Measurements from ENCODE around the gene STX5.
"Not testable (repeated sequence)": the region's sequence is repeated elsewhere in the genome, so short reads cannot be mapped to it uniquely, and the experiment has no call there.

The STX5 gene

DNA sequence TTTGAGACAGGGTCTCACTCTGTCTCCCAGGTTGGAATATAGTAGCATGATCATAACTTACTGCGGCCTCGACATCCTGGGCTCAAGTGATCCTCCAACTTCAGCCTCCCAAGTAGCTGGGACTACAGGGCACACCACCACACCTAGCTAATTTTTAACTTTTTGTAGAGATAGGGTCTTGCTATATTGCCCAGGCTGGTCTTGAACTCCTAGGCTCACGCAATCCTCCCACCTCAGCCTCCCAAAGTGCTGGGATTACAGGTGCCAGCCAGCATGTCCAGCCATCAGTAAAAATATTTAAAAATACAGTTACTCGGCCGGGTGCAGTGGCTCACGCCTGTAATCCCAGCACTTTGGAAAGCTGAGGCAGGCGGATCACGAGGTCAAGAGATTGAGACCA is 3.7 kb downstream of the STX5 start:
- DNase-seq, result not testable (repeated sequence)

DNA sequence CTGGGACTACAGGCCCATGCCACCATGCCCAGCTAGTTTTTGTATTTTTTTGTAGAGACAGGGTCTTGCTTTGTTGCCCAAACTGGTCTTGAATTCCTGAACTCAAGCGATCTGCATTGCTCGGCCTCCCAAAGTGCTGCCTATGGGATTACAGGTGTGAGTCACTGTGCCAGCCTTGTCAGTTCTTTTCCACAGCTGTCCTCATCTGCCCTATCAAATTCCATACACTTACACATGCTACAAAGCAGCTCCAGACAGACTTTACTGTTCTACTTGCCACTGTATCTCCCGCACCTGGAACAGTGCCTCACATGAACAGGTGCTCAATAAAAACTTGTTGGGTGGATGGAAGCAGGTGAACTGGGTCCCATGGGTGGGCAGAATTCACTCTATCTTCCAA is 8.2 kb downstream of the STX5 start:
- DNase-seq, result no peak

DNA sequence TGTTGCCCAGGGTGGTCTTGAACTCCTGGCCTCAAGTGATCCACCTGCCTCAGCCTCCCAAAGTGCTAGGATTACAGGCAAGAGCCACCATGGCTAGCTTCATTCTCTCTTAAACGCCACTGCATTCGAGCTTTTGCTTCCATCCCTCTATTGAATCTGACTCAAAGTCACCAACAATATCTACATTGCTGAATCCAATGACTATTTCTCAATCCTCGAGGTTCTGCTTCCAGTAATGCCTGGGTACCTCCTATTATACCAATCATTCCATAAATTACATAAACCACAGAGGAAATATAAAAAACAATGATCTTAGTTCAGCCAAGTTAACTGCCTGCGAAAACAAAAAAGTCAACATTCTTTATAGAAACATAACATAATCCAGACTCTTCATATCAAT is 14.7 kb downstream of the STX5 start:
- no peak for DNase-seq

DNA sequence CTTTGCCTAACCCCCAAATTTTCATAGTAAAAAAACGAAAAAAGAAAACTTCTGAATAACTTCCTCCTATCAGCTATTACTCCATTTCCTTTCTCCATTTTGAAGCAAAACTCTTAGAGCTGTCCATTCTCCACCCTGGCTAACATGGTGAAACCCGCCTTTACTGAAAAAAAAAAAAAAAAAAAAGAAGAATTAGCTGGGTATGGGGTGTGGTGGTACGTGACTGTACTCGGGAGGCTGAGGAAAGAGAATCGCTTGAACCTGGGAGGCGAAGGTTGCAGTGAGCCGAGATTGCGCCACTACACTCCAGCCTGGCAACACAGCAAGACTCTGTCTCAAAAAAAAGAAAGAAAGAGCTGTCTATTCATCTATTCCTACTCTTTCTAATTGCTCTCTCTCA is 15.3 kb downstream of the STX5 start:
- no peak for DNase-seq

DNA sequence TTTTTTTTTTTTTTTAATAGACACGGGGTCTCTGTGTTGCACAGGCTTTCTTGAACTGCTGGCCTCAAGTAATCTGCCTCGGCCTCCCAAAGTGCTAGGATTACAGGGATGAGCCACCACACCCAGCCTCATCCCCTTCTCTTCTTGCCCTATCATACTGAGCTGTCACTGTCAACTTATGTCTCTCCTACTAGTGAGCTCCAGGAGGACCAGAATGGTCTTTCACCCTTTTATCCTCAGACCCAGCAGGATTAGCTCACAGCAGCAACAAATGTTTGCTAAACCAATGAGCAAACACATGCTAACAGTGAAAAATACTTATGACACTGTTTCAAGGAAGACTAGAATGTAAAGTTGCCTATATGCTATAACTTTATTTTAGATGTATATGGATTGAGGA is 20.2 kb downstream of the STX5 start:
- DNase-seq, result no peak

DNA sequence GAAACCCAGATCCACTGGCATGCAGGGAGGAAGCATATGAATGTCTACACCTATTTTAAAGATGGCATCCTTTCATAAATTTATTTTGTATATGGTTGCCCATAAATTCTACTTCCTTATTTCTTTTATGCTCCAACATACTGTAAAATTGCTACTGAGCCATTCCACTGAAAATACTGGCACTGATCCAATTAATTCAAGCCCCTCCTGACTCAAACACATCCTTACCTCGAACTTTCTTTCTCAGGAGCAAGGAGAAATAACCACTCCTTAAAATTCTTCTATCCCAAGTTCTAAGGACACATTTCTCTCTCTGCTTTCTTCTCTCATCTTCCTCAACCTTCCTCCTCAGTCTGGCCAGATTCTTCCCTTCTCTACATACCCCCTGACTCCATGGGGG is 21.1 kb downstream of the STX5 start:
- no peak for DNase-seq

DNA sequence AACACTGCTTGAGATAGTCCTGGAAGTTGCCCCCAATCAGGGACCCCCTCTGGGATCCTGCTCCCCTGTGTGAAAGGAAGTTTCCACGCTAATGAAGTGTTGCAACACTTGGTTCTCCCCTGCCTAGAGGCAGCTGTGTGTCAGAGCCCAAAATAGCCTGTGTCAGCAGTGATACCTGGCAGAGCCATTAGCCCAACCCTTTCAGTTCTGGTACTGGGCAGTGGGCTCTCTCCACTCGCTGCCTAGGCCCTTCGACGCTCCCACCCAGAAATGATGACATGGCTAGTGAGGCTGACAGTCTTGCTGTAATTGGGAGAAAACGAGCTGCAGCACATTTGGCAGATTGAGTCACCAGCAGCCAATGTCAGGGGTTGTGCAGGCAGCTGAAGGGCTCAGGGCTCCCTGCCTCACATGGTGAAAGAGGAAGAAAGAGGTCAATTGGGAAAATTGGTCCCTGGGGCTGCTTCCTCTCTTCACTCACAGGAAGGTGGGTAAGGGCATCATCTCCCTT is 25.2 kb downstream of the STX5 start:
- no peak for DNase-seq

DNA sequence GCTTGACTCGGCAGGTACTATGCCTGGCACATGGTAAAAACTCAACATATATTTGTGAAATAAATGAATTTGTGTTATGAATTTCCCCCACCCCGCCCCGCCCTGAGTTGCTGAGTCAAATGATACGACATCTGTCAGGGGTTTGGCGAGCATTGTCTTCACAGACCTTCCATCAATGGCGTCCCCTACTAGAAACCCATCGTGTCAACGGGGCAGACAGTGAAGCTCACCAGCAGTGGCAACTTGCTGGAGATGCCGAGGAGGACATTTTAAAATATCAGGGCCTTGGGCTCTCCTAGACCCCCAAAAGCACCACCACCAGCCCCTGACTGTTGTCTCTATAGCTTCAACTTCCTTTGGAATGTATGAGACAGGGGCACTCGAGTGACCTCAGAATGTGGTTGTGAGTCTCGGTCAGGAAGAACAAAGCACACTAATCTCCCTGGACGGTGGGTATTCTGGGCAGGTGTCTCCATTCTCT is 25.9 kb downstream of the STX5 start:
- no peak for DNase-seq

DNA sequence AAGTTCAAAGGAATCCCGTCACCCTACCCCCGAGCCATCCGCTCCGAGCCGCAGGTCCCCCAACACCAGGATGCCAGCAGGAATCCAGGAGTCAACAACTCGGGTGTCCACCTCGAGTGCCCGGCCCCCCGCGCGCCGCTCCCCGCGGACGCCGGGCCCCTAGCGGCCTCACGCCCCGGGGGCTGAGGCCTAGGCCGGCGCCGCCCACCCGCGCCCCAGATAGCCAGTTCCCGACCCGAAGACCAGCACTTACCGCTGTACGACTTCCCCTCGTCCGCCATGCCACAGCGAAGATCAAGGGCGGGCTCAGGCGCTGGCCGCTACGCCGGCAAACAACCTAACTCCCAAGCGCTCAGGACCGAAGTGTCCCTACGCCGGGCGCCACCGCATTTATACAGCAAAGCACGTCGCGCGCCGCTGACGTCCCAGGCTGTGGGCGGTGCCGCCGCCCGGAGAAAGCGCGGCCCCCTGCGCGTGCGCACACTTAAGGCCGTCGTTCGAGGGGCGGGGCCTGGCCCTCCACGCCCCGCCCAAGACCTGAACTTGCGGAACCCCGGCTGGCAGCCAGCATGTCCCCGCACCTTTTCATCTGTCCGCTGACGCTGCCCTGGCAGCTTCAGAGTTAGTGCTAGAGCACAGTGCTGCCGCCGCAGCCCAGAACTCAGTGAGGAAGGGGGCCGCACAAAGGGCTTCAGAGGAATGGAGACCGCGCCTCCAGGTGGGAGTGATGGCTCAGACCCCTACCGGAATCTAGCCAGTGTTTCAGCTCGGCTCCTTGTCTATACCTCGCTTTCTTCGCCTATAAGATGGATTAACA is 26.6 kb downstream of the STX5 start, which contains the start of gene NXF1:
TSS of gene NXF1 (minus strand) at position 365 of the 817 bp plus-strand sequence. CDS start at position 281, 84 bp downstream.
- DNase-seq, result peak; percentile 91 to 93

DNA sequence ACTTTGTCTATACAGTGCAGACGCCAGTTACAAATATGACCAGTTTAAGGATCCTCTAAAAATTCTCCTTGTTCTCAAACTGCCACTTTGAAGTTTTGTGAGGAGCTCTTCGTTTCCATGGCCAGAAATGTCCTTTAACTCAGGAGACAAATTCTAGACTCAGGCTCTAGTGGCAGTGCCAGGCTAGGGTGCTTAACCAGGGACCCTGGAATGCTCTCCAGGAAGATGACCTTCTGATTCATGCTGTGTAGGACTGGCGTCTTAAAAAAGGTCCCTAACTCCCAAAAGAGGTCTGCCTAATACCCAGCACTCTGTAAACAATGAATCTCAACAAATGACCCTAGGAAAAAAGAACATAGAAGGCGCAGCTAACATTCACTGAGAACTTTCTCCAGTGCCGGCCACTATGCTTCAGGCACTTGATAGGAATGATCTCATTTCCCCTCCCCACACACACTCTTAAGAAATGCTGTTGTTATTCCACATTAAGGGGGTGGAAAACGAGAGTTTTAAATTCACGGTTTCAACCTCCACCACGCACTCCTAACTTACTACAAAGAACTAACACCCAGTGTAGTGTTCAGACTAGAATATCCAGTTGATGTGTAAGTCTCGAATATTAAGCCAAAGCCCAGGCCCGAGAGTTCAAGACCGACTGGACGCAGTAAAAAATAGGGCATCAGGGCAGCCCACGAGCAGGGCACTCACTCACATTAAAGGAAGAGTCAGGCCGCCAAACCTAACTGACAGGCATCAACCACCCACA is 27.4 kb downstream of the STX5 start:
- DNase-seq, result no peak

DNA sequence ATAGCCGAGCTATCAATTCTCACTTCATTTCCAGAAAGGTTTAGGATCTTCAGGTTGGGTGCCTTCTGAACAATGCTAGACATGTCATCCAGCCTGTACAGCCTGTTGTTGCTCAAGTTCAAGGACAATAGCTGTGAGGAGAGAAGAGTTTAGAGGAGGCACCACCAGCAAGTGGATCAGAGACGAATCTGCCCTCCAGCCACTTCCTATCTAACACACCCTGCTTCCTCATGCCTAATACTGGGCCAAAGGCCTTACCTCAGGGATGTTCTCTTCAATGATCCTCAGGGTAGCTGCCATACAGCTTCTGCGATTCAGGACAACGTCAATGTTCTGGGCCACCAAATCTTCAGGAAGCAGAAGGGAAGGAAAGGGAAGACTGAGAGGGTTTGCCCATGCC is 30.8 kb downstream of the STX5 start:
- DNase-seq, result no peak

DNA sequence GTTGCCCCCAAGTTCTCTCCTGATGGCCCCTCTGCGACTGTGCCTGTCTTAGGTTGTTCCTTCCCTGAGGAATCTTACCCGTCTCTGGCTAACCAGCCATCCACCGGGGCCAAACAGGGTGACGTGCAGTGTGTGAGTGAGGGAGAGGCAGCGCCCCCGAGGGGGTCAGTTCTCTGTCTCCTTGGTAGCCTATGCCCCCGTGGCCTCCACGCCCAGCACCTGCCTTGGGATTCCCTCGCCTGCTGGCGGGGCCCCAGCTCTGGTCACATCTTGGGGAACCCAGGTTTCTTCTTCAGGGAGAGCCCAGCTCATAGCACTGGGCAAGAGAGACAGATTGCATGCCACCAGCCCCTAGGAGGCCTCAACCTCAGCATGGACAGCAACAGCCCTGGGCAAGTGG is 32.4 kb downstream of the STX5 start:
- DNase-seq, result no peak

DNA sequence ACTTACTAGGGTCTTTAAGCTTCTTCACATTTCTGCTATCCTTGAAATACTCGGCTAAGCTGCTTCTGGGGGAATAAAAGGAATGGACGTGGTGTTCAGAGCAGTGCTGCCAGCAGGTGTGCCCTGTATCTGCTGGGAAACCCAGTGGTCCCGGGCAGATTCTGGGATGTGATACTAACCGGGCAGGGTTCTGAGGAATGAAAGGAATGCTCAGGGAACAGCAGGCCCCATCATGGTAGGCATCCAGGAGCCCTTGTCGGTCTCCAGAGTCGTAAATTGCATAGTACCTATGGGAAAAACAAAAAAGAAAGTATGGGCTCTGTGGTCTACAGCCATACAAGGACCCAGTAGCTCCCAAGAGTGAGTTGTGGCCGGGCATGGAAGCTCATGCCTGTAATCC is 35.6 kb downstream of the STX5 start:
- no peak for DNase-seq

DNA sequence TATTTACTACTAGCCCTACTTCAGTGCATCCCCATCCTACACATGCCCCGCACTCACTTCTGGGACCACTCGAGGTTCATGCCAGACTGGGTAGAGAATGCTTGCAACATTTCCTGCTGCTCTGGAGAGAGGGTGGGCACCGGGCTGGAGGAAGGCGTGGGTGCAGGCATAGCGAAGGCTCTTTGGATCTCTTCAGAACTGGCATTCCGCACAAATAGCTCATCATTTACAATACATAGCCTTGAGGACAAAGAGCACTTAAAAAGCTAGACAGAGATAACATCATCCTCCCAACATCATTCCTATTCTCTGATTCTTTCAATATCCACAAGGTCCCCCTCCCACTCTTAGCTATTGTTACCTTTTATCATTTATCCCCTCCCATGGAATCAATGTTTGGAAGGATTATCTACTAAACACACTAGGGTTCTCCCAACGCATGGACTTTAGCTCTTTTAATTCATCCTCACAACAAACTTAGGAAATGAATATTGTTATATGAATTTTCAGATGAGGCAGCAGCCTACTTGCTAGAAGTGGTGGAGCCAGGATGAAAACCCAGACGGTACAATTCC is 37.6 kb downstream of the STX5 start:
- no peak for DNase-seq

DNA sequence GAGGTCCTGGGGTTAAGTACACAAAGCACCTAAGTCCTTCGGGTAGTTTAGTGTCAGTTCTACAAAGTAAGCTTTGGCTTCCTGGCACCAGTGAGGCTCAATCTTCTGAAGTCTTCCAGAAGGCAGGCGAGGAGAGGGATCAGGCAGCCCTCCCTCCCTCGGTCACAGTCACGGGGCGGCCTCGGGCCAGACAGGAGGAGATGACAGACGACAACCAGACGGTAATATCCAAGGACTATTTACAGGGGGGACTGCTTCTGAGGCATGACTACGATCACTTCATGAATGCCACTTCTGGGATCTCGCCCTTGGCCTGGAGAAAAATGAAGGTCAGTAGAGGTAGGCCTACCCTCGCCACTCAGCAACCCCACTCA is 39.7 kb downstream of the STX5 start:
- DNase-seq, result no peak

DNA sequence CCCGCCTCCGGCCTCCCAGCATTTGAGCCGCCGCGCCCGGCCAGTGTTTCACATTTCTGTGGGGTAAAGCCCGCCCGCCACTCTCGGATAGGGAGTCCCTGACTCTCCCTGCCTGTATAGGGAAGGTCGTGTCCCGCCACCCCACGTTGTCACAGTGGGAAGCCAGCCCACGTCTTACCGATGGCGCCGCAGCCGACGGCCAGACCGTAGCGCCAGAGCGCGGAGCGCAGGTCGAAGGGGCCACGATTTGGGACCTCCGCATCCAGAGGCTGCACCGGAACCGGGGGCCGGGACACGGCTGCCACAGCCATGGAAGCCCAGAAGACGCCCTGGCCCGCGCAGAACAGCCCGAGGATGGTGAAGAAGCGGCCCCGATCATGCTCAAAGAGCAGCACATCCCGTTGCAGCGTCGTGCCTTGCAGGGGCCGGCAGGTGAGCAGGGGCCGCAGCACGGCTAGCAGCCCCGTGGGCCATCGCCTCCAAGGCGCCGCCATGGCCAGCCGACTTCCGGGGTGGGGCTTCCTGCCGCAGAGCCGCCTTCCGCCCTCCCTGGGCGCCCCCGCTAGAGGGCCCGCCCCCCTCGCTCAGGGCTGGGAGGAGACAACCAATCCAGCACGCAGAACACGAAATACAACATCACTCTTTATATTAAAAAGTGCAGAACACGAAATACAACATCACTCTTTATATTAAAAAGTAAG is 40.2 kb downstream of the STX5 start, which contains the start of gene TMEM223:
TSS of gene TMEM223 (minus strand) at position 506 of the 701 bp plus-strand sequence. CDS start at position 494, 12 bp downstream.
- peak; percentile 81 to 85 for DNase-seq

DNA sequence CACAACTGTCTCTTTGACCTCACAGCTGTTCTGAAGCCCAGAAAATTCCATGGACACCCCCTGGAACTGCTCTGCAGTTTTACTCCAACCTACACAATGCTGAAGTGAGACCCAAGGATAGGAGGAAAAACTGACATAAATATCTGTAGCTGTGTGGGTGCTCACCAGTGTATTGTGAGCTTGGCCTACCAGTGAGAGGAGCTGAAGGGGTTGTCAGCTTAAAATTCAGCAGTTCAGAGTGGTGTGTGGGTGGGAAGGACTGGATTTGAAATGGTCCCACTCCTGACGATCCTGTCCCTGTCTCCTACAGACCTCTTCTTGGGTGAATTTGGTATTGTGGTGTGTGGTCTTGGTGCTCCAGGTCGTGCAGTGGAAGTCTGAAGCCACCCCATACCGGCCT is 42.3 kb downstream of the STX5 start:
- no peak for DNase-seq

DNA sequence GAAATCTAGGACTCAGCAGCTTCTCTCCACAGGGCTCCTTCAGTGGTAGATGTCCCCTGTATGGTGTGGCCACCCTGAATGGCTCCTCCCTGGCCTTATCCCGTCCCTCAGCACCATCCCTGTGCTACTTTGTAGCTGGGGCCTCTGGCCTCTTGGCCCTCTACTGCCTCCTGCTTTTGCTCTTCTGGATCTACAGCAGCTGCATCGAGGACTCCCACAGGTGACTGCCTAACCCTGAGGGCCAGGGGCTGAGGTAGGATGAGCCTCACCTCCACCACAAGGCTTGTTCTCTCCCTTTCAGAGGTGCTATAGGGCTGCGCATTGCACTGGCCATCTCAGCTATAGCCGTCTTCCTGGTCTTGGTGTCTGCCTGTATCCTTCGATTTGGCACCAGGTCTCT is 42.9 kb downstream of the STX5 start:
- no peak for DNase-seq

DNA sequence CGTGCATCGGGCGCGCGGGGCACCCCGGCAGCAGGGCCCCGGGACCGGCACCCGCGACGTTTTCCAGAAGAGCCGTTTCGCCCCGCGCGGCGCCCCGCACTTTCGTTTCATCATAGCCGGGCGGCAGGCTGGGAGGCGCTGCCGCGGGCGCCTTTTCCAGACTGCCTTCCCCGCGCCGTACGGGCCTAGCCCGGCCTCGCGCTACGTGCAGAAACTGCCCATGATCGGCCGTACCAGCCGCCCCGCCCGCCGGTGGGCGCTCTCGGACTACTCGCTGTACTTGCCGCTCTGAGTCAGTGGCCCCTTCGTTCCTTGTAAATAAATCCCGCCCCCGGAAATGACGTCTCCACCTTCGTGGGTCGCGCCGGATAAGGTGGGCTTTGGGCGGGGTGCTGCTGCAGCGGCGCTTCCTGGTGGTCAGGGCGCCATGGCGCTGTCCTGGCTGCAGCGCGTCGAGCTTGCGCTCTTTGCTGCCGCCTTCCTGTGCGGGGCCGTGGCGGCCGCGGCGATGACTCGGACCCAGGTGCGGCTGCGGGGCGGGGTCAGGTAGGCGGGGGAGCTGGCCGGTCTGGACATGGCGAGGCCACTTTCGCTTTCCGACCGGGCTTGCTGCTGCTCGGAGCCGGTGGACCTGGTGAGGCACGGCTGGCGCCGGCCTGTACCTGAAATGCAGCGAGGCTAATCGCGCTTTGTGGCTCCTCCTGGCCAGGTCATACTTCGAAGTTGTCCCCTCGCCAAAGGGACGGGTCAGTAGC is 44.7 kb downstream of the STX5 start, which contains the start of gene TMEM179B:
TSS of gene TMEM179B (plus strand) at position 398 of the 755 bp plus-strand sequence. CDS start at position 428, 30 bp downstream.
- DNase-seq, result peak; percentile 96 to 97

DNA sequence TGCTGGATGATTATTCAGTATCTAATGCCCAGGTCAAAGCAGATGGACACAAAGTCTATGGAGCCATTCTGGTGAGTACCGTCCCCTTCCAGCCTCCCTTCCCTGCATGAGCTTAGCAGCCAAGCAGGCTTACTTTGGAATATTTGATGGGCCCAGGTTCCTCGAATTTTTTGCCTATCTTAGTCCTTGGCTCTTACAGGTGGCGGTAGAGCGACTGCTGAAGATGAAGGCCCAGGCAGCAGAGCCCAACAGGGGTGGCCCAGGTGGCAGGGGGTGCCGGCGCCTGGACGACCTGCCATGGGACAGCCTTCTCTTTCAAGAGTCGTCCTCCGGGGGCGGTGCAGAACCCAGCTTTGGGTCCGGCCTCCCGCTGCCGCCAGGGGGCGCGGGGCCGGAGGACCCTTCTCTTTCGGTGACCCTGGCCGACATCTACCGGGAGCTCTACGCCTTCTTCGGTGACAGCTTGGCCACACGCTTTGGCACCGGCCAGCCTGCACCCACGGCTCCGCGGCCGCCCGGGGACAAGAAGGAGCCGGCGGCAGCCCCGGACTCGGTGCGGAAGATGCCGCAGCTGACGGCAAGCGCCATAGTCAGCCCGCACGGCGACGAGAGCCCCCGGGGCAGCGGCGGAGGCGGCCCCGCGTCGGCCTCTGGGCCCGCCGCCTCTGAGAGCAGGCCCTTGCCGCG is 45.4 kb downstream of the STX5 start:
- peak; percentile 70 for DNase-seq

DNA sequence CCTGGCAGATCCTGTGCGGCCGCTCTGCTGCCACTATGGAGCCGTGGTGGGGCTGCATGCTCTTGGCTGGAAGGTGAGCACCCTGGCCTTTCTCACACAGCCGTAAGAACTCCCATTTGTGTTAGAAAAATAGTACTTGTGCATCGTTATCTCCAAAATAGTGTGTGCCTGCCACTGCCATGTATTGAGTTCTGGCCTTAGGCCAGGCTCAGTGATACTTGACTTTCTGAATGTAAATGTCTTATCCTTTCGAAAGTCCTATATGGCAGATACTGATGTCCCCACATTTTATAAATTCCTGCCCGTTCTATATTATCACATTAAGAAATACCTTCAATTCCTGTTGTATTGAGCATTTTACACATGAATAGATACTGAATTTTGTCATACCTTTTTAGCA is 49.1 kb downstream of the STX5 start:
- DNase-seq, result no peak

Measured in hippocampal formation (tissue), 2 donors.